DND-41 (cell line): ENCODE measurements around the gene ABCG1.

Experiments
- ATAC-seq: fragments of 200-7000 bp; cut with Tn5 transposase; 3 replicates; pipeline ENCODE4 v1.9.1; 2021; ENCODE audit warnings: low read depth; ENCODE audit not compliant: insufficient read depth
- DNase-seq: peaks from one replicate; pipeline ENCODE4 v3.0.0-alpha.2; 2020
- H2AFZ ChIP-seq: 2 replicates; pipeline ENCODE4 v1.6.0; 2012; ENCODE audit warnings: low read depth, low read length
- H3K27ac ChIP-seq: 2 replicates; pipeline ENCODE4 v1.5.1; 2012; ENCODE audit warnings: low read length, inconsistent platforms
- H3K27me3 ChIP-seq: fragments of 200-600 bp; sonication (generic); 2 replicates; pipeline ENCODE4 v1.6.0; 2012; ENCODE audit warnings: low read length, mild to moderate bottlenecking, inconsistent platforms; ENCODE audit not compliant: insufficient read depth, poor library complexity
- H3K36me3 ChIP-seq: 2 replicates; pipeline ENCODE4 v1.5.1; 2012; ENCODE audit warnings: low read length, inconsistent platforms; ENCODE audit not compliant: insufficient read depth
- H3K4me1 ChIP-seq: 2 replicates; pipeline ENCODE4 v1.5.1; 2012; ENCODE audit warnings: mild to moderate bottlenecking, low read length; ENCODE audit not compliant: insufficient read depth
- H3K4me2 ChIP-seq: 2 replicates; pipeline ENCODE4 v1.6.0; 2012; ENCODE audit warnings: mild to moderate bottlenecking, moderate library complexity, low read length, inconsistent platforms; ENCODE audit not compliant: insufficient read depth
- H3K4me3 ChIP-seq, 2 experiments: fragments of 200-600 bp in 1 of 2; shearing (Covaris generic) in 1 of 2; 2 replicates each; pipeline ENCODE4 v1.5.1; 2012 to 2016; ENCODE audit warnings: inconsistent platforms in 2 of 2, low read length in 2 of 2, mild to moderate bottlenecking in 2 of 2, low read depth in 1 of 2, moderate library complexity in 1 of 2
- H3K79me2 ChIP-seq: 2 replicates; pipeline ENCODE4 v1.6.0; 2012; ENCODE audit warnings: low read length, inconsistent platforms; ENCODE audit not compliant: insufficient read depth
- H3K9ac ChIP-seq: 2 replicates; pipeline ENCODE4 v1.6.0; 2012; ENCODE audit warnings: low read depth, mild to moderate bottlenecking, inconsistent platforms, low read length, moderate library complexity
- H3K9me3 ChIP-seq: 2 replicates; pipeline ENCODE4 v1.5.1; 2012; ENCODE audit warnings: low read length, moderate library complexity, mild to moderate bottlenecking, inconsistent platforms; ENCODE audit not compliant: insufficient read depth, severe bottlenecking
- H4K20me1 ChIP-seq: 2 replicates; pipeline ENCODE4 v1.6.0; 2012; ENCODE audit warnings: low read length; ENCODE audit not compliant: insufficient read depth
- CTCF ChIP-seq: IDR thresholded peaks from 2 replicates; pipeline ENCODE4 v1.5.1; 2012; ENCODE audit warnings: borderline replicate concordance, low read length, moderate library complexity, mild to moderate bottlenecking; ENCODE audit not compliant: poor library complexity, severe bottlenecking; ENCODE audit errors: extremely low read depth
- EZH2 ChIP-seq: IDR thresholded peaks from 3 replicates; pipeline ENCODE4 v1.6.1; 2012; ENCODE audit warnings: borderline replicate concordance, low read depth, mild to moderate bottlenecking, moderate library complexity, low read length, inconsistent platforms; ENCODE audit not compliant: severe bottlenecking

The ABCG1 gene

GRCh38 chr21:42172596-42173483 is 46.1 kb upstream of the ABCG1 start:
- ATAC-seq, result no peak
- H3K36me3 ChIP-seq, result no peaks in the 10 kb centered on the region
- no peaks in the 10 kb centered on the region for H3K27me3 ChIP-seq
- DNase-seq, result no peak
- no peaks in the 10 kb centered on the region for H3K79me2 ChIP-seq
- H4K20me1 ChIP-seq, result no peaks in the 10 kb centered on the region
- no peak overlapping the region for H3K4me2 ChIP-seq
- no peak overlapping the region for H3K27ac ChIP-seq
- H2AFZ ChIP-seq, result no peak overlapping the region
- H3K4me3 ChIP-seq, result no peak overlapping the region
- no peaks in the 10 kb centered on the region for H3K9me3 ChIP-seq
- H3K9ac ChIP-seq, result no peak overlapping the region
- TF ChIP-seq EZH2 (no peak), CTCF (no peak)
- H3K4me1 ChIP-seq, result no peaks in the 10 kb centered on the region

GRCh38 chr21:42174173-42174572 is 44.8 kb upstream of the ABCG1 start:
- Histone ChIP-seq H3K79me2 (no peaks in the 10 kb centered on the region), H3K27ac (no peak overlapping the region), H3K9me3 (no peaks in the 10 kb centered on the region), H3K36me3 (no peaks in the 10 kb centered on the region), H3K27me3 (no peaks in the 10 kb centered on the region), H3K9ac (no peak overlapping the region), H3K4me2 (no peak overlapping the region), H3K4me1 (no peaks in the 10 kb centered on the region), H2AFZ (no peak overlapping the region), H4K20me1 (no peaks in the 10 kb centered on the region), H3K4me3 (no peak overlapping the region)
- TF ChIP-seq EZH2 (no peak), CTCF (no peak)
- ATAC-seq (no peak), DNase-seq (no peak)

GRCh38 chr21:42175110-42175710 is 43.7 kb upstream of the ABCG1 start:
- no peak for ATAC-seq
- no peak for DNase-seq
- Histone ChIP-seq H3K9ac (no peak overlapping the region), H4K20me1 (no peaks in the 10 kb centered on the region), H3K79me2 (no peaks in the 10 kb centered on the region), H3K9me3 (no peaks in the 10 kb centered on the region), H3K4me2 (no peak overlapping the region), H3K36me3 (no peaks in the 10 kb centered on the region), H3K4me1 (no peaks in the 10 kb centered on the region), H3K4me3 (no peak overlapping the region), H3K27me3 (no peaks in the 10 kb centered on the region), H2AFZ (no peak overlapping the region), H3K27ac (no peak overlapping the region)
- no peak for TF ChIP-seq EZH2
- TF ChIP-seq CTCF, result no peak
